ENCODE results near the gene NSG1.

GRCh38 chr4:4422856-4423499 lies 36.1 kb downstream of the NSG1 start:
- TF ChIP-seq CTCF (conservative IDR thresholded peaks at IDR 0.05; ENCODE audit: low read depth, low read length): no peak
- no peak for TF ChIP-seq EZH2 (IDR thresholded peaks at IDR 0.05; ENCODE audit: borderline replicate concordance, low read depth, low read length, poor library complexity, severe bottlenecking)

Data from A673 (cell line).